HG03469 (cell line): ENCODE measurements around the gene POSTN.

Source experiments
- ATAC-seq: cut with Tn5 transposase; IDR thresholded peaks from one replicate; pipeline ENCODE4 v1.9.1; 2021; ENCODE audit warnings: mild to moderate bottlenecking, moderate library complexity, moderate number of reproducible peaks; ENCODE audit not compliant: unreplicated experiment

POSTN gene, protein sequence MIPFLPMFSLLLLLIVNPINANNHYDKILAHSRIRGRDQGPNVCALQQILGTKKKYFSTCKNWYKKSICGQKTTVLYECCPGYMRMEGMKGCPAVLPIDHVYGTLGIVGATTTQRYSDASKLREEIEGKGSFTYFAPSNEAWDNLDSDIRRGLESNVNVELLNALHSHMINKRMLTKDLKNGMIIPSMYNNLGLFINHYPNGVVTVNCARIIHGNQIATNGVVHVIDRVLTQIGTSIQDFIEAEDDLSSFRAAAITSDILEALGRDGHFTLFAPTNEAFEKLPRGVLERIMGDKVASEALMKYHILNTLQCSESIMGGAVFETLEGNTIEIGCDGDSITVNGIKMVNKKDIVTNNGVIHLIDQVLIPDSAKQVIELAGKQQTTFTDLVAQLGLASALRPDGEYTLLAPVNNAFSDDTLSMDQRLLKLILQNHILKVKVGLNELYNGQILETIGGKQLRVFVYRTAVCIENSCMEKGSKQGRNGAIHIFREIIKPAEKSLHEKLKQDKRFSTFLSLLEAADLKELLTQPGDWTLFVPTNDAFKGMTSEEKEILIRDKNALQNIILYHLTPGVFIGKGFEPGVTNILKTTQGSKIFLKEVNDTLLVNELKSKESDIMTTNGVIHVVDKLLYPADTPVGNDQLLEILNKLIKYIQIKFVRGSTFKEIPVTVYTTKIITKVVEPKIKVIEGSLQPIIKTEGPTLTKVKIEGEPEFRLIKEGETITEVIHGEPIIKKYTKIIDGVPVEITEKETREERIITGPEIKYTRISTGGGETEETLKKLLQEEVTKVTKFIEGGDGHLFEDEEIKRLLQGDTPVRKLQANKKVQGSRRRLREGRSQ

DNA sequence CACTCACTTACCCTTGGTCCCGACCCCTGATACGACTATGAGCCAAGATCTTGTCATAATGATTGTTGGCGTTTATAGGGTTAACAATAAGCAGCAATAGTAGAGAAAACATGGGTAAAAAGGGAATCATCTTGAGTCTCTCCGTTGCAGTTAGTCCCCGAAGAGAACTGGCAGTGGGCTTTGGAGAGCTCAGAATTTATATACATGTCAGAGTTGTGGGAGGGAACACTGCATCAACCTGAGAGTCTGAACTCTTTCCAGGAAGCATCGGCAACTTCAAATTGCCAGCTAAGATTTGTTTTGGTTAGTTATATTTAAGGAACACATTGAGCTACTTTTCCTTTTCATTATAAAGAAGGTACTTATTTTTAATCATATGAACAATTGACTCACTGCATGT is at the start of gene POSTN:
Gene POSTN, minus strand, starts transcription at position 172 of the 400 bp plus-strand sequence. Its CDS starts 42 bp downstream, at position 130.
- ATAC-seq, result no peak

GRCh38 chr13:37647031-37647650 is 48.6 kb upstream of the POSTN start:
- no peak for ATAC-seq

- ATAC-seq, result no peak
These were observed 48.0 kb upstream of the POSTN start for GRCh38 chr13:37646531-37646930.

GRCh38 chr13:37645181-37645740 is 46.7 kb upstream of the POSTN start:
- no peak for ATAC-seq

DNA sequence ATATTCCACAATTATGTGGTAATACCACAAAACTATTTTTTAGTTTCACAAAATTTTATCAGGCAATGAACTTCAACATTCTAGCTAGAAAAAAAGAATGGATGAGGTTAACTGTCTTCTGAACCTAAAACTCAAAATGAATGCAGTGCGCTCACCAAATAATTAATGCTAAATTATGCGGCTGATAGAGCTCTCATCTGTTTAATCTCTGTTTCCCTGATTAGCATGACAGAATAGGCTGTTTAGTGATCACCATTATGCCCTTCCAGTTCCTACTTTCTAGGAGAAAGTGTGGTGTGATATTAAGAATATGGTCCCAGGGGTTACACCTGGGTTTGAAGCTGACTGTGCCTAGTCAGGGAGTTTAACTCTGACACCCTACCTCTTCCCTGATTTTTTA is 42.8 kb upstream of the POSTN start:
- ATAC-seq, result no peak

- no peak for ATAC-seq
These were observed 41.9 kb upstream of the POSTN start for GRCh38 chr13:37640499-37640898.

- no peak for ATAC-seq
These were observed 38.1 kb upstream of the POSTN start for GRCh38 chr13:37636701-37637100.

- ATAC-seq, result no peak
These were observed 33.7 kb upstream of the POSTN start for GRCh38 chr13:37632294-37632693.

DNA sequence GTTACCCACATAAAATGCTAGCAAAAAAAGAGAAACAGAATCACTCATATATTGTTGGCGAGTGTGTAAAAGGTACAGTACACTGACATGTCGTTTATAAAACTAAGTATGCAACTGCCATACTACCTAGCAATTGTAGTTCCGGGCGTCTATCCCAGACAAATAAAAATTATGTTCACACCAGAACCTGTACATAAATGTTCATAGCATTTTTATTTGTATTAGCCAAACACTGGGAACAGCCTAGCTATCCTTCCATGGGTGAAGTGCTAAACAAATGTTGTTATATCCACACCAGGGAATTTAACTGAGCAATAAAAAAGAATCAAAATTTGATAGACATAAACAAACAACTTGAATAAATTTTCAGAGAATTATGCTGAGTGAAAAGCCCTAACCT is 28.9 kb upstream of the POSTN start:
- ATAC-seq, result no peak

DNA sequence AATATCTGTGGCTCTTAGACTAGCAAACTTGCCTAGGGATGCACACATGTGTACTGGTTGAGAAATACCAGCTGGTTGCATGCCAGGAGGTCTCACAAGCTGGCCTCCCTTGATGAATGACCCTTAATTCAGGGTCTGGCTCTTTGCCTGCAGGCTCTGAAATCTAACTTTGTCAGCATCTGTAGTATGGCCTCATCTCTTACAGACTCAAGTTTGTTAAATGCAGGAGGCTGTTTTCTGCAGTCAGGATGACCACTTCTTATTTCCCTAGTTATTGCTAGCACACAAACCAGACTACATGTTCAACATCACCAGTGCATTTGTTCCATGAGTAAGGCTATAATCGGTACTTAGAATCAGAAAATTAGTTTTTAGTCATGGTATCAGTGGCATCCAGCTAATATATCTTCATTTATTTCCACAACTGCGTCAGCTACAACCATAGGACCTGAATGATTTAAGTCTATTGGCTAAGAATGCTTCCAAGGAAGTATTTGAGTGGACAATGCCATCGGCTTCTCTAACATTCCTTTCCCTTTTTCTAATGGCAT is 23.3 kb upstream of the POSTN start:
- no peak for ATAC-seq

- no peak for ATAC-seq
These were observed 20.0 kb upstream of the POSTN start for GRCh38 chr13:37618554-37618953.

DNA sequence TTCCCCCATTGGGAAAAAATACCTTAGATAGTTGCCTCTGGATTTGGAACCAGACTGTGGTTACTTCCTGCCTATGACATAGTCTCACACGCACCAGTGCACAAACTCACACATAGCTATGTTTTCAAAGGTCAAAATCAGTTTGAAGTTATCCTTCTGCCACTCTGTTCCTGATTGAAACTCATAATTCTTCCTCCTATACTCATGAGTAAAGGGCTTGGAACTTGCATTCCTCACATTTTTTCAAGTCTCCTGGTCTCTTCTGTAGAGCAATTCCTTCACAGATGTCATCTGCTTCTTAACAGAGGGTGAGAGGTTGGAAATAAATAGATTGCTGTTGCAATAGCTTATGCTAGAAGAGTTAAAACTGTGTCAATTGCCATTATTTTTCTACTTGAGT is 18.6 kb upstream of the POSTN start:
- no peak for ATAC-seq

DNA sequence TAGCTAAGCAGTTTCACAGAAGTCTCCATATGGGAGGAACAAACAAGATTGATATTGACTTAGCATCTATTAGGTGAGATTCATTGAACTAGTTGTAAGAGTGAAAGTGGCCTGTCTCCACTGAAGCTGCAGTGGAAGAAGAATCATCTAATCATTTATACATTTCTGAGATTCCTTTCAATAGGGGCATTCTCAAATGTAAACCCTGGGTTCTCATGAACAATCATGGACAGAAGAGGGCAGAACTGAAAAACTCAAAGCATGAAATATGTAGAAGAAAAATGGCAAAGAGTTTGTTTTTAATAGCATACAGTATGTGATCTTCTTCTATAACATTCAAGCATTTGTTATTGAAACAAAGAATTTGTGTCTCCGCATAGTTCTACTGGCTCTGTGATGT is 17.6 kb upstream of the POSTN start:
- no peak for ATAC-seq

DNA sequence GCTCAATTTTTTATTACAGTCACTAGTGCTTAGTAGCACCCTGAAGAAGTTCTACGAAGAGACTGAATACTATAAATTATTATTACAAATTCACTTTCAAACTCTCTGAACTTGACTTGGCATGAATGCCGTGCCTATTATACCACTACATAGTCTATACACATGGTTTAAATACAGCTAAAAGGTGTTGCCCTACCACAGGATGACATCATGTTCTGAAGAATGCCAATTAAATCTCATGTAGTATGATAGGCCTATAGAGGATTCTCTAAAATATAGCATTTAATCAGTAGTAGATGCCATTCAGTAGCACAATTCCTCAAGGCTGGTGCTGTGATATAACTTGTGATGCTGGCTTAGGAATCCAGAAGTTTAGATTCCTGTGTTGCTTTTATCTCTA is 16.7 kb upstream of the POSTN start:
- ATAC-seq, result no peak

- ATAC-seq, result no peak
These were observed 15.1 kb upstream of the POSTN start for GRCh38 chr13:37613638-37614037.

GRCh38 chr13:37613236-37613635 is 14.7 kb upstream of the POSTN start:
- no peak for ATAC-seq

- no peak for ATAC-seq
These were observed 10.3 kb upstream of the POSTN start for GRCh38 chr13:37608750-37609339.

DNA sequence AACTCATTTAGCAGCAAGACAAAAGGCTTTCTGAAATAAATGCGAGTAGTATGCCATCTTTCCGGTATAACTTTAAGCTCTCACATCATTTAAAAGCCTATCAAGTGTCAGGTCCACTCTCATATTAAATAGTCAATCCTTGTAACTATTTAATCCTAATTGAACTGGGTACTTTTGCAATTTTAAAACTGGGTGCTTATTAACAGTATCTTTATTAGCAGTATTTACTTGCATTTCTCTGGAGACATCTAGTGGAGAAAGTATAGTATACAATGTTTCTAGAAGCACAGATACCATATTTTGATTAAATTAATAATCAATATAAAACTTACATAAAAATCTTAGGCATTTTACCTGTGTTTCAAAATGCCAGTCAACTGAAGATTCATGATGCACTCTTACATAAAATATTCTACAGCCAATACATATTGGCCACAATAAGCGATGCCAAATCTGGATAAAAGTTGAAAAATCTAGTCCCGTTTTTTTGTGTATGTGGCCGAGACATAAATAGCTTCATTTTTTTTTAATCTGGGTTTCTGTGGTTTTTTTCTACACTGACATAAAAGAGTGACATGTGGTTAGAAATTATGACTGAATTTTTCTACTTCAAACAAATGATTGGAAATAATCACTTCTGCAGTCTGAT is 4.3 kb upstream of the POSTN start:
- ATAC-seq, result no peak

GRCh38 chr13:37601648-37602440 is 3.3 kb upstream of the POSTN start:
- no peak for ATAC-seq
